ENCODE results near the gene FOXA3. TPM values are rescaled to one million over a fixed set of nuclear protein-coding genes. Genes with fewer than 3 reads are reported as not detected.

The FOXA3 gene
- total RNA-seq, 4 donors from 2014 or later: not detected

GRCh38 chr19:45862564-45863334 lies 1.4 kb upstream of the FOXA3 start, which contains the start of gene SYMPK:
SYMPK (minus strand) TSS chr19:45863147; CDS start chr19:45854495, 8,652 bp downstream.
- no peaks in the 10 kb centered on the region for H3K9me3 ChIP-seq
- DNase-seq (peak; percentile 98 to 99), ATAC-seq (peak; percentile 99)
- peak; percentile 62 to 82 for TF ChIP-seq POLR2A (IDR thresholded peaks at IDR 0.05)
- TF ChIP-seq CTCF (IDR thresholded peaks at IDR 0.05 in 4 of 5, conservative IDR thresholded peaks at IDR 0.05 in 1 of 5): no peak
- peaks cover 17 to 22% of the 10 kb centered on the region in 2 donors for H3K4me1 ChIP-seq
- intact Hi-C loops (cut with DNase I; ENCODE audit: low total_unique reads): loop anchor here (1.0 to 2.0 kb wide), 5 partner anchors 24 to 155 kb away; partner anchors contain the start of genes CCDC61, IRF2BP1 and MYPOP
- H3K4me3 ChIP-seq: peak within 1 kb of the TSS; percentile 62 to 95 (median 86)
- peaks cover 10 to 16% (median 10%) of the 10 kb centered on the region in 3 donors for H3K27me3 ChIP-seq
- H3K27ac ChIP-seq: peak within 1 kb of the TSS; percentile 85 to 95 (median 90)
- H3K36me3 ChIP-seq: peaks cover 0 to 13% of the 10 kb centered on the region in 2 donors
- in situ Hi-C loops (cut with MboI; ENCODE audit: low sequenced_read_pairs in 4 of 4): no loop called here

- Histone ChIP-seq H3K9me3 (no peaks in the 10 kb centered on the region), H3K4me1 (peaks cover 17 to 22% of the 10 kb centered on the region in 2 donors), H3K27me3 (peaks cover 10 to 16% (median 10%) of the 10 kb centered on the region in 3 donors), H3K4me3 (peak overlapping the region; percentile 58 to 95 (median 74)), H3K27ac (peak overlapping the region in 1 of 4 donors; percentile 0), H3K36me3 (peaks cover 0 to 13% of the 10 kb centered on the region in 2 donors)
- in situ Hi-C loops (cut with MboI; ENCODE audit: low sequenced_read_pairs in 4 of 4) (no loop called here), intact Hi-C loops (cut with DNase I; ENCODE audit: low total_unique reads) (loop anchor here (1.0 to 2.0 kb wide), 4 partner anchors 23 to 131 kb away; partner anchors contain the start of genes CCDC61, IRF2BP1 and MYPOP)
- DNase-seq (no peak), ATAC-seq (peak; percentile 4 to 5)
- no peak for TF ChIP-seq POLR2A (IDR thresholded peaks at IDR 0.05)
- no peak for TF ChIP-seq CTCF (IDR thresholded peaks at IDR 0.05 in 4 of 5, conservative IDR thresholded peaks at IDR 0.05 in 1 of 5)
These were observed 739 bp upstream of the FOXA3 start for GRCh38 chr19:45863335-45863839.

- in situ Hi-C loops (cut with MboI; ENCODE audit: low sequenced_read_pairs in 4 of 4): no loop called here
- Histone ChIP-seq H3K9me3 (no peaks in the 10 kb centered on the region), H3K4me1 (peaks cover 17 to 22% of the 10 kb centered on the region in 2 donors), H3K36me3 (peaks cover 0 to 6% of the 10 kb centered on the region in 2 donors), H3K4me3 (peak overlapping the region in 3 of 4 donors; percentile 58 to 95 (median 62)), H3K27me3 (peaks cover 10 to 16% (median 10%) of the 10 kb centered on the region in 3 donors), H3K27ac (no peak overlapping the region)
- ATAC-seq (no peak), DNase-seq (no peak)
- intact Hi-C loops (cut with DNase I; ENCODE audit: low total_unique reads): no loop called here
- TF ChIP-seq CTCF (IDR thresholded peaks at IDR 0.05 in 4 of 5, conservative IDR thresholded peaks at IDR 0.05 in 1 of 5) (no peak), POLR2A (IDR thresholded peaks at IDR 0.05) (no peak)
These were observed 530 bp downstream of the FOXA3 start for GRCh38 chr19:45864629-45865082.

- TF ChIP-seq POLR2A (IDR thresholded peaks at IDR 0.05) (no peak), CTCF (IDR thresholded peaks at IDR 0.05 in 4 of 5, conservative IDR thresholded peaks at IDR 0.05 in 1 of 5) (no peak)
- in situ Hi-C loops (cut with MboI; ENCODE audit: low sequenced_read_pairs in 4 of 4): no loop called here
- Histone ChIP-seq H3K4me3 (no peak overlapping the region), H3K36me3 (peaks cover 0 to 3% of the 10 kb centered on the region in 2 donors), H3K27ac (no peak overlapping the region), H3K4me1 (peaks cover 17 to 22% of the 10 kb centered on the region in 2 donors), H3K27me3 (peaks cover 10 to 16% (median 10%) of the 10 kb centered on the region in 3 donors), H3K9me3 (no peaks in the 10 kb centered on the region)
- intact Hi-C loops (cut with DNase I; ENCODE audit: low total_unique reads): no loop called here
- ATAC-seq (no peak), DNase-seq (no peak)
These were observed 1.3 kb downstream of the FOXA3 start for GRCh38 chr19:45865269-45865948.
